SK-N-SH (cell line): Measurements from ENCODE around the gene DNAJC1. TPM values are rescaled to one million over a fixed set of nuclear protein-coding genes. Genes with fewer than 3 reads are reported as not detected.

ENCODE experiments used
- CTCF ChIA-PET: fragments of 300-600, 350-600 bp; formaldehyde crosslinking; extraction: SDS; loops from one replicate; lab custom pipeline; 2021; lab: Yijun Ruan, JAX
- POLR2A ChIA-PET: fragments of 350-600 bp; sonication (Branson Sonifier 250); formaldehyde crosslinking; extraction: SDS; loops from one replicate; lab custom pipeline; 2020; ENCODE audit warnings: antibody characterized with exemption, inconsistent platforms; lab: Yijun Ruan, JAX
- DNase-seq: peaks from one replicate; pipeline ENCODE4 v3.0.0; 2012
- H2AFZ ChIP-seq: fragments of 200-600 bp; sonication (generic); 2 replicates; pipeline ENCODE4 v1.8.1; 2016; ENCODE audit warnings: antibody characterized with exemption, mild to moderate bottlenecking, low read depth
- H3F3A ChIP-seq: fragments of 200-600 bp; sonication (generic); replicated peaks from 2 replicates; pipeline ENCODE3; 2016; ENCODE audit warnings: antibody characterized with exemption, mild to moderate bottlenecking; ENCODE audit not compliant: insufficient read depth
- H3K27ac ChIP-seq, 2 experiments: fragments of 200-500 bp in 1 of 2; fragments of 200-600 bp in 1 of 2; sonication (Bioruptor generic) in 1 of 2; sonication (generic), shearing (Covaris generic) in 1 of 2; 2 replicates each; pipeline versions ENCODE4 v1.5.1 to v1.6.1; 2014 to 2016; ENCODE audit warnings: low read depth in 2 of 2, inconsistent platforms in 1 of 2, low read length in 1 of 2, mild to moderate bottlenecking in 1 of 2, mixed read lengths in 1 of 2
- H3K27me3 ChIP-seq: fragments of 200-600 bp; sonication (generic), shearing (Covaris generic); 2 replicates; pipeline ENCODE4 v1.6.1; 2016; ENCODE audit warnings: mixed run types; ENCODE audit not compliant: insufficient read depth
- H3K36me3 ChIP-seq, 2 experiments: fragments of 200-500 bp in 1 of 2; fragments of 200-600 bp in 1 of 2; sonication (Bioruptor generic) in 1 of 2; sonication (generic) in 1 of 2; replicated peaks in 1 of 2; 2 replicates each; pipeline versions ENCODE3 to v1.5.1; 2014 to 2016; ENCODE audit warnings: low read length in 1 of 2, mild to moderate bottlenecking in 1 of 2; ENCODE audit not compliant: insufficient read depth in 2 of 2, control insufficient read depth in 1 of 2
- H3K4me1 ChIP-seq, 2 experiments: fragments of 200-500 bp in 1 of 2; fragments of 200-600 bp in 1 of 2; sonication (Bioruptor generic) in 1 of 2; sonication (generic), shearing (Covaris generic) in 1 of 2; 2 replicates each; pipeline versions ENCODE4 v1.5.1 to v1.6.1; 2014 to 2016; ENCODE audit warnings: low read depth in 1 of 2, low read length in 1 of 2, mixed run types in 1 of 2; ENCODE audit not compliant: insufficient read depth in 2 of 2, control insufficient read depth in 1 of 2
- H3K4me2 ChIP-seq: fragments of 200-600 bp; sonication (generic), shearing (Covaris generic); 2 replicates; pipeline ENCODE4 v1.6.1; 2017; ENCODE audit warnings: mixed run types
- H3K4me3 ChIP-seq, 2 experiments: fragments of 200-500 bp in 1 of 2; fragments of 200-600 bp in 1 of 2; sonication (Bioruptor generic) in 1 of 2; sonication (generic), shearing (Covaris generic) in 1 of 2; 2 replicates each; pipeline versions ENCODE4 v1.5.1 to v1.8.1; 2014 to 2016; ENCODE audit warnings: low read depth in 2 of 2, inconsistent platforms in 1 of 2, low read length in 1 of 2, mild to moderate bottlenecking in 1 of 2, mixed read lengths in 1 of 2, moderate library complexity in 1 of 2
- H3K79me2 ChIP-seq: fragments of 200-600 bp; sonication (generic); 2 replicates; pipeline ENCODE4 v1.8.1; 2017; ENCODE audit warnings: mild to moderate bottlenecking; ENCODE audit not compliant: insufficient read depth
- H3K9ac ChIP-seq: fragments of 200-600 bp; sonication (generic); 2 replicates; pipeline ENCODE4 v1.6.1; 2017; ENCODE audit warnings: mixed run types
- H3K9me2 ChIP-seq: fragments of 200-600 bp; sonication (generic); 2 replicates; pipeline ENCODE4 v1.6.1; 2017; ENCODE audit warnings: mixed run types
- H3K9me3 ChIP-seq: fragments of 200-600 bp; sonication (generic); 2 replicates; pipeline ENCODE4 v1.6.1; 2017; ENCODE audit warnings: mixed run types, mild to moderate bottlenecking, moderate library complexity
- H4K20me1 ChIP-seq: fragments of 200-600 bp; sonication (generic); 2 replicates; pipeline ENCODE4 v1.6.1; 2017; ENCODE audit warnings: mild to moderate bottlenecking, mixed run types; ENCODE audit not compliant: insufficient read depth
- CTCF ChIP-seq: fragments of 200-600 bp; sonication (generic); IDR thresholded peaks from 2 replicates; pipeline ENCODE4 v1.6.1; 2017; ENCODE audit warnings: antibody characterized with exemption, mild to moderate bottlenecking, moderate library complexity
- FOSL2 ChIP-seq: IDR thresholded peaks from 2 replicates; pipeline ENCODE4 v1.4.0; 2012; ENCODE audit warnings: low read depth, mild to moderate bottlenecking, moderate library complexity, borderline replicate concordance
- FOXM1 ChIP-seq: IDR thresholded peaks from 2 replicates; pipeline ENCODE4 v1.4.0; 2012; ENCODE audit warnings: low read depth, mild to moderate bottlenecking
- GABPA ChIP-seq: IDR thresholded peaks from 2 replicates; pipeline ENCODE4 v1.4.0; 2012; ENCODE audit warnings: low read depth, mild to moderate bottlenecking
- GATA2 ChIP-seq: sonication (generic); formaldehyde crosslinking; IDR thresholded peaks from 2 replicates; pipeline ENCODE4 v1.5.0; 2020; ENCODE audit warnings: mild to moderate bottlenecking, missing genetic modification reagents
- IRF3 ChIP-seq: fragments of 150-350 bp; IDR thresholded peaks from 2 replicates; pipeline ENCODE4 v1.6.1; 2016; ENCODE audit warnings: mild to moderate bottlenecking, low read depth, low read length
- MAX ChIP-seq: IDR thresholded peaks from 2 replicates; pipeline ENCODE4 v1.4.0; 2012; ENCODE audit warnings: low read depth
- MXI1 ChIP-seq: IDR thresholded peaks from 2 replicates; pipeline ENCODE4 v1.6.1; 2012; ENCODE audit warnings: mild to moderate bottlenecking, low read depth, low read length, improper control_type of control experiment
- NFIC ChIP-seq: IDR thresholded peaks from 2 replicates; pipeline ENCODE4 v1.4.0; 2012; ENCODE audit warnings: borderline replicate concordance
- PBX3 ChIP-seq: IDR thresholded peaks from 2 replicates; pipeline ENCODE4; 2012
- POLR2AphosphoS5 ChIP-seq: IDR thresholded peaks from 2 replicates; pipeline ENCODE4 v1.6.1; 2012; ENCODE audit warnings: low read depth, low read length
- RAD21 ChIP-seq: IDR thresholded peaks from 2 replicates; pipeline ENCODE4 v1.6.1; 2012; ENCODE audit warnings: mild to moderate bottlenecking, low read length
- RCOR1 ChIP-seq: fragments of 150-350 bp; IDR thresholded peaks from 2 replicates; pipeline ENCODE4 v1.6.1; 2017; ENCODE audit warnings: antibody characterized with exemption, low read length
- RFX5 ChIP-seq: IDR thresholded peaks from 2 replicates; pipeline ENCODE4 v1.6.1; 2012; ENCODE audit warnings: mild to moderate bottlenecking, improper control_type of control experiment, low read length
- TAF1 ChIP-seq: IDR thresholded peaks from 2 replicates; pipeline ENCODE4 v1.6.1; 2012; ENCODE audit warnings: low read depth, mild to moderate bottlenecking, low read length, moderate library complexity, borderline replicate concordance
- TCF12 ChIP-seq: IDR thresholded peaks from 2 replicates; pipeline ENCODE4 v1.4.0; 2012
- YY1 ChIP-seq: IDR thresholded peaks from 2 replicates; pipeline ENCODE4 v1.4.0; 2012; ENCODE audit warnings: low read depth, mild to moderate bottlenecking
- WGBS: methylation state at CpG from one replicate; pipeline ENCODE4 v1.1.6; 2017; ENCODE audit warnings: low lambda C conversion rate; 5-methylcytosine and 5-hydroxymethylcytosine counted together
- polyA plus RNA-seq, 3 experiments: library from polyadenylated mRNA; depleted of rRNA; stranded (reverse); fragments of >200 nt; gene quantifications; 2 replicates each; pipeline ENCODE4 v1.2.3, GENCODE V29; 2012

Gene DNAJC1
- polyA plus RNA-seq, 1 of the 3 experiments (the other 2 are of a cell fraction): 9.3 TPM

- no peak for TF ChIP-seq RCOR1
- TF ChIP-seq, all 33 proteins: peak for 0
Observed at GRCh38 chr10:21747809-21748208, 255.7 kb downstream of the DNAJC1 start (continued).

- Histone ChIP-seq H3K4me1 (peaks cover 0 to 3% of the 10 kb centered on the region in 2 experiments; a peak in 1 of 4 replicates), H3K4me2 (no peak overlapping the region), H3F3A (no peaks in the 10 kb centered on the region), H3K9me3 (no peaks in the 10 kb centered on the region), H4K20me1 (no peaks in the 10 kb centered on the region), H2AFZ (no peak overlapping the region), H3K27ac (no peak overlapping the region), H3K9me2 (no peaks in the 10 kb centered on the region), H3K36me3 (peaks cover 25 to 39% of the 10 kb centered on the region in 2 experiments), H3K79me2 (0 out of 2 replicates have a peak, but pooled peaks cover 2% of the 10 kb centered on the region), H3K27me3 (no peaks in the 10 kb centered on the region), H3K4me3 (no peak overlapping the region), H3K9ac (no peak overlapping the region)
- WGBS: 96% methylated on average over 6 of the region's 6 CpGs
- TF ChIP-seq GATA2: no peak
- no peak for TF ChIP-seq MXI1
- no peak for TF ChIP-seq RAD21
- no peak for TF ChIP-seq PBX3
- TF ChIP-seq TCF12: no peak
- TF ChIP-seq CTCF: no peak
- POLR2A ChIA-PET: no interaction called here
- DNase-seq: no peak
- CTCF ChIA-PET: no interaction called here
Observed at GRCh38 chr10:21746118-21746517, 257.4 kb downstream of the DNAJC1 start.

GRCh38 chr10:21744223-21744622 is 259.3 kb downstream of the DNAJC1 start:
- Histone ChIP-seq H3K4me3 (no peak overlapping the region), H3F3A (no peaks in the 10 kb centered on the region), H3K27ac (no peak overlapping the region), H3K4me1 (peaks cover 0 to 2% of the 10 kb centered on the region in 2 experiments; a peak in 1 of 4 replicates), H3K9me2 (no peaks in the 10 kb centered on the region), H3K9ac (no peak overlapping the region), H3K4me2 (no peak overlapping the region), H3K79me2 (0 out of 2 replicates have a peak, but pooled peaks cover 2% of the 10 kb centered on the region), H3K9me3 (no peaks in the 10 kb centered on the region), H4K20me1 (no peaks in the 10 kb centered on the region), H2AFZ (no peak overlapping the region), H3K27me3 (no peaks in the 10 kb centered on the region), H3K36me3 (peaks cover 34 to 58% of the 10 kb centered on the region in 2 experiments)
- CTCF ChIA-PET: interaction anchor here (1.0 to 4.2 kb wide), 2 partner anchors 13 to 17 kb away, joined by 3 to 17 read pairs; no protein-coding TSS in a partner anchor
- POLR2A ChIA-PET: no interaction called here
- no peak for DNase-seq
- WGBS: 91% methylated on average over 9 of the region's 11 CpGs
- no peak for TF ChIP-seq IRF3
- TF ChIP-seq RAD21: no peak
- no peak for TF ChIP-seq RFX5
- no peak for TF ChIP-seq NFIC
- TF ChIP-seq POLR2AphosphoS5: no peak
- no peak for TF ChIP-seq MAX
- no peak for TF ChIP-seq FOXM1
- no peak for TF ChIP-seq YY1
- no peak for TF ChIP-seq FOSL2
- no peak for TF ChIP-seq GABPA
- no peak for TF ChIP-seq TAF1
